Panc1 (cell line): ENCODE measurements around the gene FNDC11. TPM values are rescaled to one million over a fixed set of nuclear protein-coding genes. Genes with fewer than 3 reads are reported as not detected.

ENCODE experiments used
- ATAC-seq: fragments of 200-7000 bp; cut with Tn5 transposase; 2 replicates; pipeline ENCODE4 v1.9.1; 2020; ENCODE audit warnings: mild to moderate bottlenecking, moderate library complexity
- BruUV-seq: library from RNA; stranded (reverse); fragments of 400-500 nt; replicated peaks from 2 replicates; lab custom pipeline; 2021; lab: Mats Ljungman, UMichigan
- CTCF ChIA-PET: fragments of 300-600 bp; sonication (Branson Sonifier 250); formaldehyde crosslinking; loops from one replicate; lab custom pipeline; 2022; ENCODE audit warnings: antibody characterized with exemption; lab: Charles Lee
- POLR2A ChIA-PET: fragments of 300-600 bp; sonication (Branson Sonifier 250); formaldehyde crosslinking; loops from one replicate; lab custom pipeline; 2022; ENCODE audit warnings: antibody characterized with exemption; lab: Charles Lee
- DNase-seq: peaks from one replicate; pipeline ENCODE4 v3.0.0-alpha.2; 2010; ENCODE audit warnings: low read depth, low spot score
- H3K27ac ChIP-seq: 2 replicates; pipeline ENCODE4 v1.5.1; 2011; ENCODE audit warnings: mild to moderate bottlenecking, low read length, inconsistent platforms
- H3K27me3 ChIP-seq: fragments of 200-500 bp; sonication (Bioruptor generic); 2 replicates; pipeline ENCODE4 v1.6.0; 2014; ENCODE audit warnings: low read length, inconsistent platforms; ENCODE audit not compliant: control insufficient read depth, insufficient read depth
- H3K36me3 ChIP-seq: fragments of 200-500 bp; sonication (Bioruptor generic); 2 replicates; pipeline ENCODE4 v1.5.1; 2014; ENCODE audit warnings: inconsistent platforms, mild to moderate bottlenecking, low read length, moderate library complexity; ENCODE audit not compliant: control insufficient read depth, insufficient read depth
- H3K4me1 ChIP-seq: 2 replicates; pipeline ENCODE4 v1.5.1; 2011; ENCODE audit warnings: inconsistent platforms, mild to moderate bottlenecking, low read length, moderate library complexity; ENCODE audit not compliant: control insufficient read depth, insufficient read depth
- H3K4me3 ChIP-seq, 2 experiments: 2 replicates each; pipeline ENCODE4 v1.5.1; 2011 to 2012; ENCODE audit warnings: low read depth in 2 of 2, low read length in 2 of 2, mild to moderate bottlenecking in 2 of 2, inconsistent platforms in 1 of 2, moderate library complexity in 1 of 2
- H3K9me3 ChIP-seq: fragments of 200-500 bp; sonication (Bioruptor generic); 2 replicates; pipeline ENCODE4 v1.5.1; 2014; ENCODE audit warnings: low read depth, mild to moderate bottlenecking, inconsistent platforms, low read length, moderate library complexity; ENCODE audit not compliant: control insufficient read depth, insufficient read depth
- POLR2AphosphoS5 ChIP-seq: IDR thresholded peaks from 2 replicates; pipeline ENCODE4 v1.6.1; 2012; ENCODE audit warnings: mild to moderate bottlenecking, low read depth, low read length, moderate library complexity
- SIN3A ChIP-seq: IDR thresholded peaks from 2 replicates; pipeline ENCODE4 v1.6.1; 2012; ENCODE audit warnings: low read depth, mild to moderate bottlenecking, low read length, moderate library complexity, borderline replicate concordance; ENCODE audit not compliant: insufficient read depth
- TCF7L2 ChIP-seq: IDR thresholded peaks from 2 replicates; pipeline ENCODE4 v1.6.1; 2011; ENCODE audit warnings: mild to moderate bottlenecking, low read depth, low read length, inconsistent platforms
- in situ Hi-C: cut with HindIII; loops from 2 replicates; pipeline ENCODE4 v1.10.0; 2016; ENCODE audit warnings: low sequenced_read_pairs, low pct_unique_long_range_greater_than_20kb
- intact Hi-C: fragments of 100-400 bp; cut with micrococcal nuclease; formaldehyde crosslinking; loops from one replicate; pipeline ENCODE4 v1.10.0; 2022; ENCODE audit not compliant: unreplicated experiment
- total RNA-seq: library from RNA; stranded (reverse); gene quantifications from one replicate; pipeline ENCODE4 v1.2.1, GENCODE V29; 2021; ENCODE audit not compliant: unreplicated experiment
- TF ChIP-seq, protein P1 (sequence below), 2 experiments: IDR thresholded peaks; 2 replicates each; pipeline ENCODE4 v1.6.1; 2011 to 2012; ENCODE audit warnings: low read depth in 2 of 2, control low read depth in 1 of 2, low read length in 1 of 2, mild to moderate bottlenecking in 1 of 2, moderate library complexity in 1 of 2; ENCODE audit not compliant: insufficient read depth in 1 of 2
- TF ChIP-seq, protein P2 (sequence below): fragments of 450-650 bp; IDR thresholded peaks from 2 replicates; pipeline ENCODE4 v1.5.1; 2017; ENCODE audit warnings: mild to moderate bottlenecking

The FNDC11 gene
- total RNA-seq, 1 experiment from 2014 or later, result 1.3 TPM

DNA sequence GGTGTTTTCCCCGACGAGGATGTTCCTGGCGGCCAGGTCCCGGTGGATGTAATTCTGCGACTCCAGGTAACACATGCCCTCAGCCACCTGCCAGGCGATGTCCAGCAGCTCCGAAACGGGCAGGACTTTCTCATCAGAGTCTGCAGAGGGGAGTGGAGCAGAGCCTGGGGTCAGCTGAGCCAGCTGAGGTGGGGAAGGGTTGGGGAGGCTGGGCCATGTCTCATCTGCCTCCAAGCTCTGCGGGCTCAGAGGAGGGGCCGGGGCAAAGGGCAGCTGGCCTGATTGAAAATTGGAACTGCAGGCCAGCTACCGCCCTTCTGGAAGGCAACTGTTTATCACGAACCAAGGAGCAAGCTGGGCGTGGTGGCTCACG is 23.2 kb upstream of the FNDC11 start:
- Histone ChIP-seq H3K4me3 (no peak overlapping the region), H3K27ac (no peak overlapping the region), H3K4me1 (peaks cover 3% of the 10 kb centered on the region; the same call in 1 of the 2 replicates), H3K27me3 (no peaks in the 10 kb centered on the region), H3K36me3 (no peaks in the 10 kb centered on the region), H3K9me3 (no peaks in the 10 kb centered on the region)
- TF ChIP-seq, protein P1, sequence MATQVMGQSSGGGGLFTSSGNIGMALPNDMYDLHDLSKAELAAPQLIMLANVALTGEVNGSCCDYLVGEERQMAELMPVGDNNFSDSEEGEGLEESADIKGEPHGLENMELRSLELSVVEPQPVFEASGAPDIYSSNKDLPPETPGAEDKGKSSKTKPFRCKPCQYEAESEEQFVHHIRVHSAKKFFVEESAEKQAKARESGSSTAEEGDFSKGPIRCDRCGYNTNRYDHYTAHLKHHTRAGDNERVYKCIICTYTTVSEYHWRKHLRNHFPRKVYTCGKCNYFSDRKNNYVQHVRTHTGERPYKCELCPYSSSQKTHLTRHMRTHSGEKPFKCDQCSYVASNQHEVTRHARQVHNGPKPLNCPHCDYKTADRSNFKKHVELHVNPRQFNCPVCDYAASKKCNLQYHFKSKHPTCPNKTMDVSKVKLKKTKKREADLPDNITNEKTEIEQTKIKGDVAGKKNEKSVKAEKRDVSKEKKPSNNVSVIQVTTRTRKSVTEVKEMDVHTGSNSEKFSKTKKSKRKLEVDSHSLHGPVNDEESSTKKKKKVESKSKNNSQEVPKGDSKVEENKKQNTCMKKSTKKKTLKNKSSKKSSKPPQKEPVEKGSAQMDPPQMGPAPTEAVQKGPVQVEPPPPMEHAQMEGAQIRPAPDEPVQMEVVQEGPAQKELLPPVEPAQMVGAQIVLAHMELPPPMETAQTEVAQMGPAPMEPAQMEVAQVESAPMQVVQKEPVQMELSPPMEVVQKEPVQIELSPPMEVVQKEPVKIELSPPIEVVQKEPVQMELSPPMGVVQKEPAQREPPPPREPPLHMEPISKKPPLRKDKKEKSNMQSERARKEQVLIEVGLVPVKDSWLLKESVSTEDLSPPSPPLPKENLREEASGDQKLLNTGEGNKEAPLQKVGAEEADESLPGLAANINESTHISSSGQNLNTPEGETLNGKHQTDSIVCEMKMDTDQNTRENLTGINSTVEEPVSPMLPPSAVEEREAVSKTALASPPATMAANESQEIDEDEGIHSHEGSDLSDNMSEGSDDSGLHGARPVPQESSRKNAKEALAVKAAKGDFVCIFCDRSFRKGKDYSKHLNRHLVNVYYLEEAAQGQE (IDR thresholded peaks at IDR 0.05; ENCODE audit: insufficient read depth in 1 of 2, low read depth in 2 of 2, low read length in 1 of 2), result no peak
- TF ChIP-seq TCF7L2, result no peak
- TF ChIP-seq SIN3A, result no peak
- no peak for TF ChIP-seq POLR2AphosphoS5
- TF ChIP-seq, protein P2, sequence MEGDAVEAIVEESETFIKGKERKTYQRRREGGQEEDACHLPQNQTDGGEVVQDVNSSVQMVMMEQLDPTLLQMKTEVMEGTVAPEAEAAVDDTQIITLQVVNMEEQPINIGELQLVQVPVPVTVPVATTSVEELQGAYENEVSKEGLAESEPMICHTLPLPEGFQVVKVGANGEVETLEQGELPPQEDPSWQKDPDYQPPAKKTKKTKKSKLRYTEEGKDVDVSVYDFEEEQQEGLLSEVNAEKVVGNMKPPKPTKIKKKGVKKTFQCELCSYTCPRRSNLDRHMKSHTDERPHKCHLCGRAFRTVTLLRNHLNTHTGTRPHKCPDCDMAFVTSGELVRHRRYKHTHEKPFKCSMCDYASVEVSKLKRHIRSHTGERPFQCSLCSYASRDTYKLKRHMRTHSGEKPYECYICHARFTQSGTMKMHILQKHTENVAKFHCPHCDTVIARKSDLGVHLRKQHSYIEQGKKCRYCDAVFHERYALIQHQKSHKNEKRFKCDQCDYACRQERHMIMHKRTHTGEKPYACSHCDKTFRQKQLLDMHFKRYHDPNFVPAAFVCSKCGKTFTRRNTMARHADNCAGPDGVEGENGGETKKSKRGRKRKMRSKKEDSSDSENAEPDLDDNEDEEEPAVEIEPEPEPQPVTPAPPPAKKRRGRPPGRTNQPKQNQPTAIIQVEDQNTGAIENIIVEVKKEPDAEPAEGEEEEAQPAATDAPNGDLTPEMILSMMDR, result no peak
- ChIA-PET CTCF (no interaction called here), POLR2A (interaction anchor here (0.7 kb wide), 1 partner anchor 298 kb away, joined by 4 read pairs; no protein-coding TSS in a partner anchor)
- ATAC-seq (no peak), DNase-seq (no peak)
- in situ Hi-C loops, result loop anchor here (10.0 kb wide), 1 partner anchor 64 kb away; no protein-coding TSS in a partner anchor
- BruUV-seq, result no TSS peak
- intact Hi-C loops, result no loop called here

DNA sequence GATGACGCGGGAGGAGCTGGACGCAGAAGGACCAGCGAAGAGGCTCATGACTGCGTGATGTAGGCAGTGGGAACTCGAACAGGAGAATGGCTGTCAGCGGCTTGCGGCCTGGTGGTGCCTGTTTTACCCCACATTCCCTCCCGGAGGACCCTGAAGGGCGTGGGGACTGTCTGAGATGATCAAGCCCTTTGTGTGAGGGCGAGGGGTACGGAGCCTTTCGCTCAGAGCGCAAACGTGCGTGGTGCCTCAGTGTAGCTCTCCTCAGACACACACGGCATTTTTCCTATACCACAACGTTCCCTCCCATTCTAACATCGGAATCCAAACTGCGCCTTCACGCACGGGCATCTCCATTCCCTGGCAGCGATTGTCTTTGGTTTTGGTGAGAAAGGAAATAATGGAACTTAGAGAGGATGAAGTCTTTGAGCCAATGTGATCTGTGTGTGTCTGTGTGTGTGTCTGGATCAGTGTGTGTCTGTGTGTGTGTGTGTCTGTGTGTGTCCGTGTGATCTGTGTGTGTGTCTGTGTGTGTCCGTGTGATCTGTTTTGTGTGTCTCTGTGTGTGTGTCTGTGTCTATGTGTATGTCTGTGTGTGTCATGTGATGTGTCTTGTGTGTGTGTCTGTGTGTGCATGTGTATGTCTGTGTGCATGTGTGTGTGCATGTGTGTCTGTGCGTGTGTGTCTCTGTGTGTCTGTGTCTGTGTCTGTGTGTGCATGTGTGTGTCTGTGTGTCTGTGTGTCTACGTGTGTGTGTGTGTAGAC is 22.1 kb upstream of the FNDC11 start:
- TF ChIP-seq SIN3A (no peak), TCF7L2 (no peak), POLR2AphosphoS5 (no peak; the same call in 1 of the 2 replicates)
- TF ChIP-seq, protein P1 (IDR thresholded peaks at IDR 0.05; ENCODE audit: insufficient read depth in 1 of 2, low read depth in 2 of 2, low read length in 1 of 2), result no peak
- TF ChIP-seq, protein P2, result no peak

More for the DNA sequence above, 22.1 kb upstream of the FNDC11 start:
- no peak for ATAC-seq
- H3K4me1 ChIP-seq, result peaks cover 11% of the 10 kb centered on the region
- no peak overlapping the region for H3K27ac ChIP-seq
- no peak overlapping the region for H3K4me3 ChIP-seq
- intact Hi-C loops (no loop called here), in situ Hi-C loops (loop anchor here (10.0 kb wide), 1 partner anchor 63 kb away; no protein-coding TSS in a partner anchor)
- no peaks in the 10 kb centered on the region for H3K9me3 ChIP-seq
- no peaks in the 10 kb centered on the region for H3K27me3 ChIP-seq
- DNase-seq, result no peak
- CTCF ChIA-PET, result no interaction called here
- POLR2A ChIA-PET, result interaction anchor here (0.8 to 1.1 kb wide), 2 partner anchors 11 to 229 kb away, joined by 4 to 10 read pairs; no protein-coding TSS in a partner anchor
- H3K36me3 ChIP-seq, result no peaks in the 10 kb centered on the region
- BruUV-seq, result no TSS peak
